Spleen (tissue), 13 donors: ENCODE results near the gene GOLGA6L1. TPM values are rescaled to one million over a fixed set of nuclear protein-coding genes. Genes with fewer than 3 reads are reported as not detected.
"Not testable (repeated sequence)": the region's sequence is repeated elsewhere in the genome, so short reads cannot be mapped to it uniquely, and the experiment has no call there.

ENCODE experiments used
- DNase-seq: peaks from one replicate; pipeline ENCODE4 v3.0.0-alpha.2; 2020
- H3K27ac ChIP-seq, 8 donors: fragments of 200-600 bp; sonication (generic) in 7 of 8; 1 replicate in 4 of 8; 2 replicates in 4 of 8; pipeline versions ENCODE4 v1.5.0 to v1.8.0; 2016 to 2021; ENCODE audit warnings: inconsistent platforms in 4 of 8, mild to moderate bottlenecking in 4 of 8, moderate library complexity in 1 of 8
- H3K27me3 ChIP-seq, 7 donors: fragments of 200-600 bp; sonication (generic) in 6 of 7; replicated peaks in 1 of 7; 1 replicate in 4 of 7; 2 replicates in 3 of 7; pipeline versions ENCODE4 v1.5.0 to v1.8.0; 2016 to 2021; ENCODE audit warnings: inconsistent platforms in 3 of 7, mild to moderate bottlenecking in 1 of 7
- H3K36me3 ChIP-seq, 6 donors: fragments of 200-600 bp; sonication (generic) in 5 of 6; 1 replicate in 4 of 6; 2 replicates in 2 of 6; pipeline versions ENCODE4 v1.5.0 to v1.8.0; 2016 to 2021; ENCODE audit warnings: inconsistent platforms in 2 of 6
- H3K4me1 ChIP-seq, 6 donors: fragments of 200-600 bp; sonication (generic) in 5 of 6; 1 replicate in 3 of 6; 2 replicates in 3 of 6; pipeline versions ENCODE4 v1.5.0 to v1.8.0; 2016 to 2021; ENCODE audit warnings: inconsistent platforms in 3 of 6
- H3K4me3 ChIP-seq, 8 donors: fragments of 200-600 bp; sonication (generic) in 7 of 8; 1 replicate in 4 of 8; 2 replicates in 4 of 8; pipeline versions ENCODE4 v1.5.0 to v1.8.0; 2016 to 2021; ENCODE audit warnings: inconsistent platforms in 4 of 8, mild to moderate bottlenecking in 4 of 8, moderate library complexity in 2 of 8
- H3K9me3 ChIP-seq, 8 donors: fragments of 200-600 bp; sonication (generic) in 7 of 8; 1 replicate in 4 of 8; 2 replicates in 4 of 8; pipeline versions ENCODE4 v1.5.0 to v1.8.0; 2016 to 2021; ENCODE audit warnings: inconsistent platforms in 4 of 8
- WGBS, 5 donors: extraction: QIAGEN DNeasy Blood & Tissue Kit in 3 of 5; methylation state at CpG; one replicate each; pipeline versions ENCODE4 v1.1.5 to v1.1.7; 2013 to 2018; 5-methylcytosine and 5-hydroxymethylcytosine counted together
- intact Hi-C: fragments of 100-400 bp; cut with DNase I; formaldehyde crosslinking; loops from one replicate; pipeline ENCODE4 v1.15.0; 2023; ENCODE audit warnings: low total_unique reads
- long read RNA-seq, 2 donors: transcript quantifications; one replicate each; lab custom pipeline, GENCODE V29; 2026
- polyA plus RNA-seq, 3 donors: library from polyadenylated mRNA; stranded (reverse); fragments of 200-250 nt; gene quantifications; one replicate each; pipeline ENCODE4 v1.2.1, GENCODE V29; 2013
- total RNA-seq, 7 donors: library from RNA; depleted of rRNA in 3 of 7; stranded (reverse); fragments of >200 nt in 3 of 7; fragmentation: NEBNext Ultra II Directional in 4 of 7; extraction: Animal tissue kit (Norgen Biotek cat#: 25700) in 4 of 7; gene quantifications; one replicate each; pipeline versions ENCODE4 v1.1.0 to v1.2.1, GENCODE V29; 2016 to 2021
- donor health status: healthy with polysubstance abuse.
- donor health status: DM: no; HTN: no; CAD: no; lungs with moderate emphysema.
- donor health status: DM: no; HTN: no; CAD: no.
- donor health status: Bipolar disorder and iron deficiency.
- donor health status: healthy.
- donor health status: DM: no; HTN: no; CAD: no.
- donor health status: DM: yes; HTN: yes; CAD: no.

The GOLGA6L1 gene
- total RNA-seq: not detected
- polyA plus RNA-seq: under 1 TPM in 1 of 3 donors, not detected in 2; 0.02 TPM
- long read RNA-seq, donor 1: 0 reads
- long read RNA-seq, donor 2: 0 reads

GRCh38 chr15:23136722-23137121 lies at the start of gene GOLGA6L1:
Gene GOLGA6L1 (minus strand): TSS chr15:23136822. CDS start chr15:23136731, 91 bp downstream.
- H3K4me1 ChIP-seq, DNase-seq, H3K4me3 ChIP-seq, H3K27me3 ChIP-seq, H3K9me3 ChIP-seq, H3K27ac ChIP-seq, intact Hi-C loops, H3K36me3 ChIP-seq: not testable (repeated sequence)
- no CpG with 5 or more reads among the region's 7 CpGs for WGBS, 5 donors

- H3K36me3 ChIP-seq, intact Hi-C loops, H3K27ac ChIP-seq, DNase-seq, H3K4me1 ChIP-seq, H3K4me3 ChIP-seq, H3K9me3 ChIP-seq: not testable (repeated sequence)
- 84 to 94% (median 88%) methylated on average over 9 to 11 of the region's 11 CpGs for WGBS, 5 donors
- H3K27me3 ChIP-seq: peaks cover 0 to 25% (median 5%) of the 10 kb centered on the region in 7 donors
These were observed 44.6 kb upstream of the GOLGA6L1 start for GRCh38 chr15:23181201-23181600.

- H3K4me3 ChIP-seq, H3K9me3 ChIP-seq, DNase-seq, H3K4me1 ChIP-seq, H3K36me3 ChIP-seq, H3K27ac ChIP-seq, intact Hi-C loops: not testable (repeated sequence)
- H3K27me3 ChIP-seq: peaks cover 0 to 25% (median 5%) of the 10 kb centered on the region in 7 donors
- WGBS, 5 donors: 88 to 94% (median 89%) methylated on average over 15 to 16 of the region's 16 CpGs
These were observed 43.9 kb upstream of the GOLGA6L1 start for GRCh38 chr15:23180547-23180927.

GRCh38 chr15:23179768-23180546 lies 43.3 kb upstream of the GOLGA6L1 start:
- DNase-seq: peak; percentile 68
- H3K4me1 ChIP-seq, H3K4me3 ChIP-seq, H3K9me3 ChIP-seq, H3K27ac ChIP-seq, intact Hi-C loops, H3K36me3 ChIP-seq: not testable (repeated sequence)
- WGBS, 5 donors: 18 to 38% (median 25%) methylated on average over 27 to 54 of the region's 67 CpGs
- peaks cover 0 to 24% (median 5%) of the 10 kb centered on the region in 7 donors for H3K27me3 ChIP-seq

DNA sequence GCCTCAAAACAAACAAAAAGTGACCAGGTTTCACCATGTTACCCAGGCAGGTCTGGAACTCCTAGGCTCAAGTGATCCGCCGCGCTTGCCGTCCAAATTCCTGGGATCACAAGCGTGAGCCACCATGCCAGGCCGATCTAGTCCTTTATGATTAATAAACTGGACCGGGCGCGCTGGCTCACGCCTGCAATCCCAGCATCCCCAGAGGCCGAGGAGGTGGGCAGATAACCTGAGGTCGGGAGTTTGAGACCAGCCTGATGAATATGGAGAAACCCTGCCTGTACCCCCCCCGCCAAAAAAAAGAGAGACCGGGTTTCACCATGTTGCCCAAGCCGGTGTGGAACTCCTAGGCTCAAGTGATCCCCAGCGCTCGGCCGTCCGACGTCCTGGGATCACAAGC lies 40.1 kb upstream of the GOLGA6L1 start:
- H3K27ac ChIP-seq, H3K4me1 ChIP-seq, H3K36me3 ChIP-seq, DNase-seq, H3K9me3 ChIP-seq, intact Hi-C loops, H3K4me3 ChIP-seq: not testable (repeated sequence)
- 88 to 100% (median 91%) methylated on average over 2 to 19 of the region's 20 CpGs for WGBS, 5 donors
- H3K27me3 ChIP-seq: peaks cover 0 to 20% (median 5%) of the 10 kb centered on the region in 7 donors

DNA sequence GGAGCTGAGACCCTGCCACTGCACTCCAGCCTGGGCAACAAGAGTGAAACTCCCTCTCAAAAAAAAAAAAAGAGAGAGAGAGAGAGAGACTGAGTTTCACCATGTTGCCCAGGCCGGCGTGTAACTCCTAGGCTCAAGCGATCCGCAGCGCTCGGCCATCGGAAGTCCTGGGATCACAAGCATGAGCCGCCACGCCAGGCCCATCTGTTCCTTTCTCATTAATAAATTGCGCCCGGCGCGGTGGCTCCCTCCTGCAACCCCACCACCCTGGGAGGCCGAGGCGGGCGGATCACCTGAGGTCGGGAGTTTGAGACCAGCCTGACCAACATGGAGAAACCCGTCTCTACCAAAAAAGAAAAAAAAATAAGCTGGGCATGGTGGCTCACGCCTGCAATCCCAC lies 39.0 kb upstream of the GOLGA6L1 start:
- DNase-seq, intact Hi-C loops, H3K4me1 ChIP-seq, H3K27ac ChIP-seq, H3K36me3 ChIP-seq, H3K9me3 ChIP-seq, H3K4me3 ChIP-seq: not testable (repeated sequence)
- WGBS, 5 donors: 94 to 100% (median 96%) methylated on average over 6 to 18 of the region's 19 CpGs
- peaks cover 0 to 11% (median 5%) of the 10 kb centered on the region in 7 donors for H3K27me3 ChIP-seq

- H3K4me1 ChIP-seq, intact Hi-C loops, H3K36me3 ChIP-seq, DNase-seq, H3K9me3 ChIP-seq, H3K27me3 ChIP-seq, H3K27ac ChIP-seq, H3K4me3 ChIP-seq: not testable (repeated sequence)
- 72 to 87% (median 79%) methylated on average over 4 to 9 of the region's 11 CpGs for WGBS, 5 donors
These were observed 38.1 kb upstream of the GOLGA6L1 start for GRCh38 chr15:23174609-23175140.

GRCh38 chr15:23132787-23133186 lies 3.8 kb downstream of the GOLGA6L1 start:
- H3K27ac ChIP-seq, intact Hi-C loops, H3K36me3 ChIP-seq, H3K4me1 ChIP-seq, H3K9me3 ChIP-seq, H3K27me3 ChIP-seq, H3K4me3 ChIP-seq: not testable (repeated sequence)
- DNase-seq: peak; percentile 32
- WGBS, 5 donors: 86 to 88% (median 88%) methylated on average over 2 to 3 of the region's 6 CpGs; no CpG with 5 or more reads in 2 of the 5 donors
